K562 treated with DMSO at 1 percent for 24 hours (cell line): ENCODE data around the gene GCSAML. TPM values are rescaled to one million over a fixed set of nuclear protein-coding genes. Genes with fewer than 3 reads are reported as not detected.

Experiments
- total RNA-seq: library from RNA; unstranded; fragments of 300-600 nt; gene quantifications from 2 replicates; pipeline ENCODE4 v1.2.3, GENCODE V29; 2022; ENCODE audit warnings: low read depth; ENCODE audit not compliant: insufficient read depth

GCSAML gene
- 0.13 TPM in 1 of 2 replicates, not detected in the other for total RNA-seq

DNA sequence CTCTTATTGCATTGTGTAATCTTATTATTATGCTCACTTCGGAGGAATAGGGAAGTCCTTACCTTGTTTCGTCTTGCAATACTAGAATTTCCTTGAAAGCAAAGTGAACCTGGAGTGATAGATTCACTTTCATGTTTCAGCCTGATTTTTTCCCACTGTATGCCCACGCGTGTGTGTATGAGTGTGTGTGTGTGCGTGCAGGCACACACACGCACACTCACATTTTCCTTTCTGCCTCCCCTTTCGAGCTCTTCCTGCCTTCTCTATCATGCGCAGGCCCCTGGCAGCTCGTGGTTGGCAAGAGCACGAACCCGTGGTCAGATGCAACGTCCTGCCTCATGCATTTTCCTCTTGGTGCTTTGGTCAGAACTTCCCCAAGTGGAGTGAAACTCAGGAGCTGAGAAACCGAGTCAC lies at the start of gene GCSAML:
TSS of gene GCSAML (plus strand) at position 366 of the 414 bp plus-strand sequence. CDS start 58 bp downstream, outside the sequence.

DNA sequence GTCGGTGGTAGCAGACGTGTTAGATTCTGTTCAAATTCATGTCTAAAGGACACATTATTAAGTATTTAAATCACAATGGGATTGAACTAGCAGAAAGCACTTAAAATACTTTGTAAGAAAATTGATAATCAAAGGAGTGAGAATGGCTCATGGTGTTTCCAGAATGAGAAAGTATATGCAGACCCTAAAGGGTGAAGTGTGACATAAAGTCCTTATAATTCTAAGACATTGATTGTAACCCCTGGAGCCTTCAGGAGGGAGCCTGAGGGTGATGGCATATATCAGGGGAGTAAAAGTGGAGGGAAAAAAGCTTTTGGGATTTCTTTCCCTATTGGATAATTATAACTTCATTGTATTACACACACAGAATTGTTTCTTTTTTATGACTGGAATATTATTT lies 12.6 kb upstream of the GCSAML start, which contains the start of gene OR2C3:
TSS of gene OR2C3 (minus strand) at position 101 of the 400 bp plus-strand sequence. CDS start 3,929 bp downstream, outside the sequence.

DNA sequence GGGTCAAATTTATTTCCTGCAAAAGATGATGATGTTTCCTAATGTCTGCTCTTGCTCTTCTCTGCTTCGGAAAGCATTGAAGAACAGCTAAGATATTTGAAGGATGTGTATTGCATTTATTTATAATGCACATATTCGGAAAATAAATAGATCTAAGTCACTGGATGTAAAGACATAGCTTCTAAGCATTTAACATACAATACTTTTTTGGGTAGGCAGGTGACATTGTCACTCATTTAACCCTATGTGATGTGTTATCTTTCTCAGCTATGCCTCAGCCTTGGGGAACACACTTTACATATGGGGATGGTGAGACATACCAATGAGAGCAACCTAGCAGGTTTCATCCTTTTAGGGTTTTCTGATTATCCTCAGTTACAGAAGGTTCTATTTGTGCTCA lies 39.1 kb downstream of the GCSAML start, which contains the start of gene OR2G2:
TSS of gene OR2G2 (plus strand) at position 301 of the 400 bp plus-strand sequence. CDS start at position 301, 0 bp downstream.

DNA sequence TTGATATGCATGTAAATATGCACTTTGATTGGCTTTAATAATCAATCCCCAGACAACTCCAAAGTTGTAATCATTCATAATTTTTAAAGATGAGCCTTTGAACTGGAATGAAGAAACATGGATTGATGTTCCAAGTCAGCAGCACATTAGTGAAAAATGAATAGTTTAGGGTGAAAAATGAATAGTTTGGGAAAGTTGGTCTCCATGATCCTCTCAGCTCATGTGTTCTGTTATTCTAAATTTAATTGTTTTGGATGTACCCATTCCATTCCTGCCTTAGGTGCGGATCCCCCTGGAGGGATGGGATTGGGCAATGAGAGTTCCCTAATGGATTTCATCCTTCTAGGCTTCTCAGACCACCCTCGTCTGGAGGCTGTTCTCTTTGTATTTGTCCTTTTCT lies 56.4 kb downstream of the GCSAML start, which contains the start of gene OR2G3:
TSS of gene OR2G3 (plus strand) at position 301 of the 400 bp plus-strand sequence. CDS start at position 301, 0 bp downstream.

Other genes with a start within 250 kb of the GCSAML start
- gene ZNF496, start 217.3 kb upstream of the GCSAML start, total RNA-seq = 48.4 and 49.2 TPM in 2 replicates
- not detected in 2 replicates for gene NLRP3, start 133.0 kb upstream of the GCSAML start, total RNA-seq
- gene OR2B11, start 91.0 kb upstream of the GCSAML start, total RNA-seq = not detected in 2 replicates
- not detected in 2 replicates for gene OR2C3, start 12.7 kb upstream of the GCSAML start, total RNA-seq
- not detected in 2 replicates for gene OR2G2, start 39.2 kb downstream of the GCSAML start, total RNA-seq
- not detected in 2 replicates for gene OR2G3, start 56.5 kb downstream of the GCSAML start, total RNA-seq
- not detected in 2 replicates for gene OR13G1, start 130.6 kb downstream of the GCSAML start, total RNA-seq
- not detected in 2 replicates for gene OR6F1, start 167.5 kb downstream of the GCSAML start, total RNA-seq
- not detected in 2 replicates for gene OR14K1, start 189.5 kb downstream of the GCSAML start, total RNA-seq
- gene OR14A2, start 199.0 kb downstream of the GCSAML start, total RNA-seq = not detected in 2 replicates
- not detected in 2 replicates for gene OR1C1, start 211.4 kb downstream of the GCSAML start, total RNA-seq